KBM-7 (cell line): Measurements from ENCODE around the gene TEX54.
"Not testable (repeated sequence)": the region's sequence is repeated elsewhere in the genome, so short reads cannot be mapped to it uniquely, and the experiment has no call there.

Experiments
- DNase-seq: peaks from one replicate; pipeline ENCODE4 v3.0.0-alpha.2; 2015
- in situ Hi-C: fragments of 300-500 bp; cut with MboI; formaldehyde crosslinking; loops from 2 replicates; pipeline ENCODE4 v1.14.3; 2020; ENCODE audit warnings: low sequenced_read_pairs, low pct_unique_long_range_greater_than_20kb, mixed read lengths

TEX54 gene

DNA sequence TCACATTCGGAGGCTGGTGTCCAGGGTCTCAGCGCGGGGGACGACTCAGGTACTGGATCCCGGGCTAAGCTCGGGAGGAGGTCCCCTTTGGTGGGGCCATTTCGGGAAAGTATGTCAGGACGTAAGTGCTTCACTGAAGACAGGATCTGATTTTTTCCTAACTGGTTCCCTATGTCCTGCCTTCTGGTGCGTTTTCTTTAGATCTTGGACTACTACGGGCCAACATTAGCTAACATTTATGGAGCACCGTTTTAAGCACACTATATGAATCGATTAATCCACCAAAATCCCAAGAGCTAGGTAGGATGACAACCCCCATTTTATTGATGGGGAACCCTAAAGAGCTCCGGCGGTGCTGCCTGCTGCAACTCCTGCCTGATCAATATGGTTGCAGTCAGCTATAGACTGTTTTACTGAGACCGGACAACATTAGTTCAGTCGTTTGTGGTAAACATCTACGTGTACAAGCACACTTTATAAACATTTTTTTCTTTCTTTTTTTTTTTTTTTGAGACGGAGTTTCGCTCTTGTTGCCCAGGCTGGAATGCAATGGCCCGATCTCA, 23.8 kb upstream of the TEX54 start:
- in situ Hi-C loops: no loop called here

DNA sequence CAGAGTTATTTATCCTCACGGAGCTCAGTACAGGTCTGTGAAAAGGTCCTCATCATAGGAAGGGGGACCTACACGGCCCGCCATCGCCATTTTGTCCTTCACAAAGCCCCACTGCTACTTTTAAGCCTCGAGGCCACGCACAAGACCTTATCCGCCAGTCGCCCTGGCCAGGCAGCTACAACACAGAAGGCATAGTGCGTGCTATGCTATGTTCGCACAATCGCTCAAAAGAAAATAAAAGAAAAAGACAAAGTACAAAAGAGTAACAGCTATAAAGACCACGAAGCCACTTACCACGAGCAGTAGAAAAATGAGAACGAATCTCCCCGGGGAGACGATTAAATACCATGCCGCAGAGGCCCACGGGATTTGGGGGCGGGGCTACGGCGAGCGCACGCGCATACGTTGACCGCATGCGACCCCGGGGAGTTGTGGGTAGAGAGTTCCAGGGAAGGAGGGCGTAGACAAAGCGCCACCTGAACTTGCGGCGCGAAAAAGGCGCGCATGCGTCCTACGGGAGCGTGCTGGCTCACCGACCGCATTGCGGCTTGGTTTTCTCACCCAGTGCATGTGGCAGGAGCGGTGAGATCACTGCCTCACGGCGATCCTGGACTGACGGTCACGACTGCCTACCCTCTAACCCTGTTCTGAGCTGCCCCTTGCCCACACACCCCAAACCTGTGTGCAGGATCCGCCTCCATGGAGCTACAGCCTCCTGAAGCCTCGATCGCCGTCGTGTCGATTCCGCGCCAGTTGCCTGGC, 23.1 kb upstream of the TEX54 start:
- peak; percentile 99 for DNase-seq
- in situ Hi-C loops: no loop called here

More for the DNA sequence above, 23.8 kb upstream of the TEX54 start:
- DNase-seq: no peak

DNA sequence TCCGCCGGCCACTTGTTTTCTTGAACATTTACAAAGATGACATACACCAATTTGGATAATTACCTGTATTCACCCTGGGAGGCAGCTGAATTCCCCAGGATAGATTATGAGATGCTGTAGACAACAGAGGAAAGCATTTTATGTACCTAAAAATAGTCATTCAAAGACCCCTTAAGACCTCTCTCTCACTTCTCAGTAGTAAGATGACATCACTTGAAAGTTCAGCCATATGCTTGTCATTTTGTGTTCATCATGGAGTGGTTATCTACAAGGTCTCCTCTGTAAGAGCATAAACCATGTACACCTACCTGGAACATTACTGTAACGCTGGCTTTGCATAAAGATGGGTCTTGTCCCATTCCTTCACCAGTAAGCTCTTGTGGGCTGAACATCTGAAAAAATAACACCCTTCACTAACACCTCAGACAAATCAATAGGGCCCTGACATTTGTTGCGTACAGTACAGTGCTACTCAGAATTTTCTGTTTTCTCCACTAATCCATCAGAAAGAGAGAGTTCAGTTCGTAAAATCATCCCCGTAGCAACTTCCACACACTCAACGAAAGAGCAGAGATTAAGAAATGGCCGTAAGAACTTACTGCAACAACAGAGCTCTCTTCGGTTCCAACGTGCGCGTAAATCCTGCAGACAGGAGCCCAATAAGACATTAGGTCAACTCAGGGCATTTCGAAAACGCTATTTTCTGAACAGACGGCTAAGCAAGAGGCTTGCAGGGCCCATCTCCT, 22.4 kb upstream of the TEX54 start:
- DNase-seq: peak; percentile 40
- in situ Hi-C loops: no loop called here

DNA sequence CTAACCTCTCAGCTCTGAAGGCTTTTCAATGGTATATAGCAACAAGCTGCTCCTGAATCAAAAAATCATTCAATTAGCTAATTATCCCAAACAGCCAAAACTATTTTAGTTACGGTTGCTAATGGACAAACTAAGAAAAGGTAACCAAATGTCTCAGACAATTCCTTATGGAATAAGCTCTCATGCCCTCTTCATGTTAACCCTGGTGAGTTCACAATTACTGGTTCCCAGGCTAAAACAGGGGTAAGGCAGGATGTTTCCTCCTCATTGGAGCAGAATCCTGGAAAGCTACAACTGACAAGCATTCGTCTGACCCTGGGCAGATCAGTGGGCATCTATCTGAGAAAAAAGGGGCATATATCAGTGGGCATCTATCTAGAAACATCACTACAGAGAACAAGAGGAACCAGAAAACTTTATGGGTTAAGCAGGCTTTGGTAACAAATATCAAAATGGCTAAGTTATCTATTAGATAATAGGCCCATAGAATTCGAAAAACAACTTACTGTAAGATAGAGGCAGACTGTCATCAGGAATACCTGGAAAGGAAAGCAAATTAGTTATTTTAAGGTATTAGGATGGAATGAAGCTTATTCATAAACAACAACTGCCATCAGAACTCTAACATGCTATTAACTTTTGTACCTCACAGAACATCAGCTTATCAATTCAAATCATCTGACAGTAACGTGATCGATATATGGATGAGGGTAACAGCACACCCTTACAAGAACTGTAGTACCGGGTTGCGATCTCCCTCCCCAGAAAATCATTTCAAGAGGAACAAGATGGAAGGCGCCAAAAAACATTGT, 21.6 kb upstream of the TEX54 start:
- in situ Hi-C loops: no loop called here
- no peak for DNase-seq

DNA sequence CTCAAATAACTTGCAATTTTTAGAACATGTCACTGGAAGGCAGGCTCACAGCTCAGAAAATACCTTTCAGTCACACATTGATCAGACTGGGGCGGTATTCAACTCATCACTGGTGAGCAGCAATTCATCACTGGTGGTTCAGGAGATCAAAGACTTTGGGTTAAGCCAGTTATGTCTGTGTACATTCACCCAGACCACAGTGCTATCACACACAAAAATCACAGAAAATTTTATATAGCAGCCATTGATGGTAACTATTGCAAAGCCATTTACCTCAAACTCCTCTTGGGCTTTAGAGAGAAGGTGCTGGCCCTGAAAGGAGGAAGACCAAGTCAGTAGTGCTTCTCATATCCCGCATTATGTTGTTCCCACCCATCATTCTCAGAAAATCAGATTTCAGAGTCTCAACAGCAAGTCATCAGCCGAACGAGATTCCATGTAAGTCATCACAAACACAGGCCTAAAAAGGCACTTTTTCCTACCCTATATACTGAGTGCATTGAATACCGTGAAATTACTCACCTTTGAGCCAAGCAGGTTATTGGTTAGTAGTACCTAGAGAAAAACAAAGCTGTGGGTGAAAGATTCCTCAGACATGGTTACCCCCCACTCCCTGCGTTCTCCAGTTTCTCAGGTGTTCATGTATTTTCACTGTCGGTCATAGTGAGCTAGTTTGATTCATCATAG, 20.8 kb upstream of the TEX54 start:
- DNase-seq: no peak
- in situ Hi-C loops: no loop called here

DNA sequence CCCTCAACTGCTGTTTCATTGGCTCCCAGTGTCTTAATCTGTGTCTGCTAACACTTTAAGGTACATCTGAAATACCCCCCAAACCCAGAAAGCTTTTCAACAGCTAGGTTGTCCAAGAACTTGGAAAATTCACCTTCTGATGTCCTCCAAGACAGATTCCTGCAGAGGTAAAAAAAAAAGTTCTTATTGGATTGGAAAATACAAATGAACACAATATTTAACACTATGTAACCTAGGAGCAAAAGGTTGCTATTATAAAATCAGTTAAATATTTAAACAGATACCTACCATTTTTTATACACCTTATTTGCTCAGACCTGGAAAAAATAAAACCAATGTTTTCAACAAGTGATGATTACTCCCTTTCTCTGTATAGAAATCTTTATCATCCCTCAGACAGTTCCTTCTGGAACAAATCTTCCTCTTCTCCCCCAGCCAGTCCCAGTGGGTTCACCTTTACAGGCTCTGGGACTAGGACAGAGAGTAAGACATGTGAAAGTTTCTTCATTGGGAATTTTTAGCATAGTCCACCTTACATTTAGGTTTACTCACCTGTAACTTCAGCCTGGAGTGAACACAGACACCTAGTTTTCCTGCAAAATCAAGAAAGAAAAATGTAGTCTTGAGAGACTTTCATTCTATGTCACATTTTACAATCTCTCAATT, 20.0 kb upstream of the TEX54 start:
- in situ Hi-C loops: no loop called here
- DNase-seq: no peak

DNA sequence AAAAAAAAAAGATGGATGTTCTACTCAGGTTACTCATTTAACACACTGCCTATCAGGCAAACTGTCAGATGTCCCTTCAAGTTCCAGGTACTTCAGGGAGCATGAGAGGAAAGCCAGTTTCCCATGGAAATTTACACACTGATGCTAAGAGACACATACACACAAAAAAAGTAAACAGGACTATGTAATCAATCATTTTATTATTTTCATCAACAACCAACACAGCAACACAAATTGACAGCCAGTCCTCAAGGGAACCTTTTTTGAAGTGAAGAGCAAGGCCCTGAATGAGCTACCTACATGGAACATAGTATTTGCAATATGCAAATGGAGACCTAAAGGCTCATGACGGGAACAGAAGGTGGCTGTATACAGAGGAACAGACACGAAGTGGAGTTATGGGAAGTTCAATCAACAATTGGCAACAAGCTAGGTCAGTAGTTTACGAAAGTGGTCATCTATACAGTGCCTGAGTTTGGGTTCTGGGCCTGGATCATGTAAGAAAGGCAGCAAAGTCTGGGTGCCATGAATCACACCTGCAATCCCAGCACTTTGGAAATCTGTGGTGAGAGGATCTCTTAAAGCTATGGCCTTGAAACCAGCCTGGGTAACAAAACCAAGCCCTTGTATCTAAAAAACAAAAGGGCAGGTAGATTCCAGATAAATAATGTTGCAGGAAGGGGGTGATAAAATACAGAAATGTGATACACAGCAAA, 19.3 kb upstream of the TEX54 start:
- no peak for DNase-seq
- in situ Hi-C loops: no loop called here

DNA sequence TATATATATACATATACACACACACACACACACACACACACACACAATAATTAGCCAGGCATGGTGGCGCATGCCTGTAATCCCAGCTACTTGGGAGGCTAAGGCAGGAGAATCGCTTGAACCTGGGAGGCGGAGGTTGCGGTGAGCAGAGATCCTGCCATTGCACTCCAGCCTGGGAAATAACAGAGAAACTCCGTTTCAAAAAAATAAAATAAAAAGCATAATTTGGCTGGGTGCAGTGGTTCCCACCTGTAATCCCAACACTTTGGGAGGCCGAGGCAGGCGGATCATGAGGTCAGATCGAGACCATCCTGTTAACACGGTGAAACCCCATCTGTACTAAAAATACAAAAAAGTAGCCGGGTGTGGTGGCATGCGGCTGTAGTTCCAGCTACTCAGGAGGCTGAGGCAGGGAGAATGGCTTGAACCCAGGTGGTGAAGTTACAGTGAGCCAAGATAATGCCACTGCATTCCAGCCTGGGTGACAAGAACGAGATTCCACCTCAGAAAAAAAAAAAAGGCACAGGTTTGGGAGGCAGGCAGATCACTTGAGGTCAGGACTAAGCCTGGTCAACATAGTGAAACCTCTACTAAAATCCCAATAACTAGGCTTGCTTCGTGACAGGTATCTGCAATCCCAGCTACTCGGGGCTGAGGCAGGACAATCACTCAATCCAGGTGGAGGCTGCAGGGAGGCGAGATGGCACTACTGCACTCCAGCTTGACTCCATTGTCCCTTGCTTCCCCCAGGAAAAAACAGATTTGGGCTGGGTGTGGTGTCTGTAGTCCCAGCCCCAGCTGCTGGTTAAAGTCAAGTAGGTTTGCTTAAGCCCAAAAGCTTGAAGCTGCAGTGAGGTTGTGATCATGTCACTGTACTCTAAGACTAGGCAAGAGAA, 18.5 kb upstream of the TEX54 start:
- in situ Hi-C loops: no loop called here
- peak; percentile 64 for DNase-seq

DNA sequence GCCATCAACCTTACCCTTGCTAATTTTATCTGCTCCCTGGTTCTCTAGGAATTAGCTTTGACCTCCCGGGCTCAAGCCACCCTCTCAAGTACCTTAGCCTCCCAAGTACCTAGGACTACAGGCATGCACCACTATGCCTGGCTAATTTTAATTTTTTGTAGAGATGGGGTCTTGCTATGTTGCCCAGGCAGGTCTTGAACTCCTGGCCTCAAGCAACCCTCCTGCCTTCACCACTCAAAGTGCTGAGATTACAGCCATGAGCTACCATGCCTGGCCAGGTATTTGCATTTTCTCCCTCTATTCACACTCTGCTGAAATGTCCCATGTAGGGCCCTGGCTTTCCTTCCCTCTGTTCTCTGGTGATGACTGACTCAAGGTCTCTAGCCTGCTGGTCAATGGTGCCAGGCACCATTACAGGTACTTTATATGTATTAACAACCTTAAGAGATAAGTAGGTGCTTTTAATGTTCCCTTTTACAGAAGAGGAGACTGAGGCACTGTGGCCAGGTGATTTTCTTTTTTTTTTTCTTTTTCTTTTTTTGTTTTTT, 15.2 kb upstream of the TEX54 start:
- in situ Hi-C loops: no loop called here
- no peak for DNase-seq

DNA sequence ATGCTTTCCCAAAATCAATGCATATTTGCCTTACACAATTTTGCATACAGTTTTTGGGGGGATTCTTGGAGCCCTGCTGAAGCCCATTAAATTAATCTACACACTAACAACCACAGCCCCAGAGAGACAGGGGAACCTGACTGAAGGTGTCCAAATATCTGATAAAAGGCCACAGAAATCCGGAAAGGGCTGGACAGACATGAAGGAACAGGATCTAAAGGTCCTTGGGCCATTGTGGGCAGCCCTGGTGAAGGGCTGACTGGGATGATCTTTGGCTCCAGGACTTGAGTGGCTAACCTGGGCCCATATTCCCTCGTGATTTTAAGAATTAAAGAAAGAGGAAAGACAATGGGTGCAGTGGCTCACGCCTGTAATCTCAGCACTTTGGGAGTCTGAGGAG, 13.5 kb upstream of the TEX54 start:
- DNase-seq: no peak
- in situ Hi-C loops: no loop called here

DNA sequence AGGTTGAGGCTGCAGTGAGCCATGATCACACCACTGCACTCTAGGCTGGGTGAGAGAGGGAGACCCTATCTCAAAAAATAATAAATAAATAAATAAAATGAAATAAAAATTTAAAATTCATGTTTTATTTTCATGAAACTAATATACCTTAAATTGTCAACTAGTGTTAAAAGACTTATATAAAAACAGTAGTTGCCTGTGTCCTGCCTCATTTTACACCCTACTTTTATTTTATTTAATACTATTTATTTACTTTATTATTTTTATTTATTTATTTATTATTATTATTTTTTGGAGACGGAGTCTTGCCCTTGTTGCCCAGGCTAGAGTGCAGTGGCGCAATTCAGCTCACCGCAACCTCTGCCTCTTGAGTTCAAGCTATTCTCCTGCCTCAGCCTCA, 11.5 kb upstream of the TEX54 start:
- DNase-seq: no peak
- in situ Hi-C loops: no loop called here

DNA sequence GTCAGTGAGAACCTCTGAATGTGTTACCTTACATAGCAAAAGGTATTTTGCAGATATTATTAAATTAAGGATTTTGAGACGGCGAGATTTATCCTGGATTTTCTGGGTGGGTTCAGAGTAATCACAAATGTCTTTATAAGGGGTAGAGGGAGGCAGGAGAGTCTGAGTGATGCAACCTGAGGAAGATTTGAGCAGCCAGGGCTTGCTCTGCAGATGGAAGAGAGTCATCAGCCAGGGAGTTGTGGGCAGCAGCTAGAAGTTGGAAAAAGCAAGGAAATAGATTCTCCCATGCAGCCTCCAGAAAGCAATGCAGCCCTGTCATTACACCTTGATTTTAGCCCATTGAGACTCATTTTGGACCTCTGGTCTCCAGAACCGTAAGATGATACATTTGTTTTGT, 10.8 kb upstream of the TEX54 start:
- DNase-seq: no peak
- in situ Hi-C loops: no loop called here

DNA sequence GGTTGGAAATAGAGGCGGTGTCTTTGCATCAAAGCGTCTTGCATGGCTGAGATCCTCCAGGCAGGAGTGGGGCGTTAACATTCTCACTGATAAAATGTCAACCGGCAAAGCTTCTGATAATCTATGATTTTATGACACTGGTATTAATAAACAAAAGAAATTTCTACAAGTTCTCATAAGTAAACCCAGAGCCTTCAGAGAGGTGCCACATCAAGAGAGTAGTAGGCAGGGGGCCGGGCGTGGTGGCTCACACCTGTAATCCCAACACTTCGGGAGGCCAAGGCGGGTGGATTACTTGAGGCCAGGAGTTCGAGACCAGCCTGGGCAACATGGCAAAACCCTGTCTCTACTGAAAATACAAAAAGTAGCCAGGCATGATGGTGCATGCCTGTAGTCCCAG, 10.2 kb upstream of the TEX54 start:
- DNase-seq, in situ Hi-C loops: not testable (repeated sequence)

DNA sequence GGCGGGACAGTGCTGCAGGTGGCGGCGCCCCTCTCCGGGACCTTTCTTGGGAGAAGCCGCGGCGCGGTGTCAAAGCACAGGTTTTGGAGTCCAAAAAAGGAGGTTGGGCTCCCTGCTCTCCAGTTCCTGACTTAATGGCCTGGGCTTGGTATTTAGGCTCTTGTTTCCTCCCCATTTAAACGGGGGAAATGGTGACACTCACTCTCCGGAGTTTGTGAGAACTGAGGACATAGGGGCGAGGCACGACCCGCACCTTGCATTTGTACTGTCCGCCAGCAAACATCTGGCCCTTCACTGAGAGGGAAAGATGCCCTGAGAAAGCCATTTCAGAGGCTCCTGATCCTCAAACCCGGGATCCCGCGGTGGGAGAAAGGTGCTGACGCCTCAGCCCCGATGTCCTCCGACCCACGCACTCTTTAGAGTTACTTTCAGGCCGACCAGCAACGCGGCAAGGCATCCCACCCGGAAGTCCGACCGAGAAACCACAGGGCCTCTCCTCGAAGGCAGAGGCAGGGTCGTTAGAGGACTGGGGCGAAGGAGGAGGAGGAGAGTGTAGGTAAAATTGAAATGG, 9.6 kb upstream of the TEX54 start:
- in situ Hi-C loops: no loop called here
- DNase-seq: peak; percentile 42

DNA sequence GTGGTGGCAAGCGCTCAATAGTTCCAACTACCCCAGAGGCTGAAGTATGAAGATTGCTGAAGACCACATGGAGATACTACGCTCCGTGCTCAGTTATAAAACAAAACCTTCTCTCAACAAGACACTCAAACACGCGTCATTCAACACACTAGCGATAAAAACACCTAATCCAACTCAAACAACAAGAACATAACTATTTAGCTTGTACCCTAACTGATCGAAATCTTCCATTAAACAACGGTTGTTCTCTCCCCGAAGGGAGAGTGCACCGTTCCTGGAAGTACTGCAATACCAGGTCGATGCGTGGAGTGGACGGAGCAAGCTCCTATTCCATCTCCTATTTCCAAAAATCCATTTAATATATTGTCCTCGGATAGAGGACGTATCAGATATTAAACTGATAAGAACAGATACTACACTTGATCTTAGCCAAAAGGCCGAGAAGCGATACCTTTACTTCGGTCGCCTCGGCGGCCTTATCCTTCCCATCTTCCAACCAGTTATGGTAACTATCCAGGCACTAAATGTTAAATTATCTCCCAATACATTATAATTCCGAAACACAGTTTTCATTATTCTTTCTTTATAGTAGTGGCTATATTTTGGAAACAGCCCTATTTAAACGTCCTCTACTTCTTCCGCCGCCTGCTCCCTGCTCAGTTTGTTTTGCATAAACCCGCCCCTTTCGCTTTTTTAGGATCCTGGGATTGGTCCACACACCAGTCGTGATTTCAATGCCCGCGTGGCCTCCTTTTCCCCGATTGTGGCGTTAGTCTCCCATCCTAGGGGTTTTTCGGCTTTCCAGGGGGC, 8.9 kb upstream of the TEX54 start:
- in situ Hi-C loops: no loop called here
- peak; percentile 99 for DNase-seq
